ENCODE measurements around the gene SCARF2.
"Not testable (repeated sequence)": the region's sequence is repeated elsewhere in the genome, so short reads cannot be mapped to it uniquely, and the experiment has no call there.

SCARF2 gene

DNA sequence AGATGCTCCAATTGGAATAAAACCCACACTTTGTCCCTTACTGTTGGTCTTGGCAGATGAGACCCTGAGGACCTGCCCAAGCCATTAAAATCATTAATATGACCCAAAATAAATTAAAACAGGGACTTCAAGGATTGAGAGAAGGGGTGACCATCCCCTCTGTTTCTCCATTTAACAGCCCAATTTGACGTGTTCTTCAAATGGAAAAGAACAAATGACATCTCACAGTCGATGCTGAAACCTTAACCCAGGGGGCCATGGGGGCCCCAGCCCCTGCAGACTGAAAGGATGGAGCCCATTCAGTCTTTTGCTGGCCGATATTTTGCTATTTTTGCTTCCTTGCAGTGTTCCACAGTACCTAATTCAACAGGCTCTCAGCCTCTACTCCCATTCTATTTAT lies 23.2 kb downstream of the SCARF2 start:
- in situ Hi-C loops (cut with HindIII; ENCODE audit: low sequenced_read_pairs): no loop called here

GRCh38 chr22:20414059-20414440 lies 23.6 kb downstream of the SCARF2 start:
- in situ Hi-C loops (cut with HindIII; ENCODE audit: low sequenced_read_pairs): no loop called here

DNA sequence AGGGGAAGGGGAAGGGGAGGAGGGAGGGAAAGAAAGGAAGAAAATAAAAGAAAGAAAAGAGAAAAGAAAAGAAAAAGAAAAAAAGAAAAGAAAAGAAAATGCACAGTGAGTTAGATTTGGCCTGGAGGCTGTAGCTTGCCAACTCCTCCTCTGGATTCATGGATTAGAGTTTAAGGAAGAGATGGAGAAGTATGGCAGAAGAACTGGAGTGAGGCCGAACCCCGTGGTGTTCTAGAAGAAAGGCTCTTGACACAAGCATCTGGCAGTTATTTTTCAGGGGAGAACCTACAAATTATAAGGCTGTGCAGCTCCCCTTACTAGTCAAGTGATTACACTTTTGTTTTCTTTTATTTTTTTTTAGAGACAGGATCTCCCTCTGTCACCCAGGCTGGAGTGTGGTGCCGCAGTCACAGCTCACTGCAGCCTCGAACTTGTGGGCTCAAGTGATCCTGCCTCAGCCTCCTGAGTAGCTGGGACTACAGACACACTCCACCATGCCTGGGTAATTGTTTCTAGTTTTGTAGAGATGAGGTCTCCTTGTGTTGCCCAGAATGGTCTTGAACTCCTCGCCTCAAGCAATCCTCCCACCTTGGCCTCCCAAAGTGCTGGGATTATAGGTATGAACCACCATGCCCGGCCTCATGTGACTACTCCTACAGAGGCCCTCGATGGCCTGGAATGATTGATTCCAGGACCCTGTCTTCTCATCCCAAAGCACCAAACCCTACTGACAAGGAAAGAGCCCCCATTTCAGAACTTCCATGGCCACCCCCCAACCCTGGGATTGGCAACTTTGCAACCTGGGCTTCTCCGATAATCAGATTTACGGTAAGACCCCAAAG lies 24.2 kb downstream of the SCARF2 start:
- in situ Hi-C loops (cut with HindIII; ENCODE audit: low sequenced_read_pairs): no loop called here

GRCh38 chr22:20412474-20413216 lies 25.0 kb downstream of the SCARF2 start:
- in situ Hi-C loops (cut with HindIII; ENCODE audit: low sequenced_read_pairs): no loop called here

- in situ Hi-C loops (cut with HindIII; ENCODE audit: low sequenced_read_pairs): not testable (repeated sequence)
These were observed 28.2 kb downstream of the SCARF2 start for GRCh38 chr22:20409385-20409784.

DNA sequence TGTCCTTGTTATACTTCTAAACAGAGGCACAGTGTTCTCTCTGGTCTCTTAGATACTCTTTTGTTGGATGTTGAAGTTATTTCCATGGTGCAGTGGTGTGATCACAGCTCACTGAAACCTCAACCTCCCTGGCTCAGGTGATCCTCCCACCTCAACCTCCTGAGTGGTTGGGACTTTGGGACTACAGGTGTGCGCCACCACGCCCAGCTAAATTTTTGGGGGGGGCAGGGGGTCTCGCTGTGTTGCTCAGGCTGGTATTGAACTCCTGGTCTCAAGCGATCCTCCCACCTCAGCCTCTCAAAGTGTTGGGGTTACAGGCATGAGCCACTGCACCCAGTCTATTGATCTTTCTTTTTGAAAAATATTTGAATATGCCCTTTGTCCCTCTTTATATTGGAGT lies 28.7 kb downstream of the SCARF2 start:
- in situ Hi-C loops (cut with HindIII; ENCODE audit: low sequenced_read_pairs): no loop called here

GRCh38 chr22:20407829-20408228 lies 29.8 kb downstream of the SCARF2 start:
- in situ Hi-C loops (cut with HindIII; ENCODE audit: low sequenced_read_pairs): no loop called here

DNA sequence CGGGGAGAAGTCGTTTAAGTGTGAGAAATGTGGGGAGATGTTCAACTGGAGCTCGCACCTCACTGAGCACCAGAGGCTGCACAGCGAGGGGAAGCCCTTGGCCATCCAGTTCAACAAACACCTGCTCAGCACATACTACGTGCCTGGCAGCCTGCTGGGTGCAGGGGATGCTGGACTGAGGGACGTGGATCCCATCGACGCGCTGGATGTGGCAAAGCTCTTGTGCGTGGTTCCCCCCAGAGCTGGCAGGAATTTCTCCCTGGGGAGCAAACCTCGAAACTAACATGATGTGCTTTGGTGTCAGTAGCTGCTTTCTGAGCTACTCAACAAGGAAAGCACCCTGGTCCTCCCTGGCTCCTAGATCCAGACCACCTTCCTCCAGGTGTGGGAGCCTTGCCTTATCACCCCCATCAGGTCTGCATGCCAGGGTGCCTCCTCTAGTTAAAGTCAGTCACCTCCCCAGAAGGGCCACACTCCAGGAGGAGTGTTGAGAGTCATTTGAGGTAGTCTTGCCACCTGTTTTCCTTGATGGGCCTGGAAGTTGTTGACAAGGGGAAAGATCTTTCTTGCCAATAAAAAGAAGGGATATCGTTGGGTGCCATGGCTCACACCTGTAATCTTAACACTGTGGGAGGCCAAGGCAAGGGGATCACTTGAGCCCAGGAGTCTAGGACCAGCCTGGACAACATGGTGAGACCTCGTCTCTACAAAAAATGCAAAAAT lies 30.8 kb downstream of the SCARF2 start:
- in situ Hi-C loops (cut with HindIII; ENCODE audit: low sequenced_read_pairs): no loop called here

GRCh38 chr22:20405931-20406685 lies 31.5 kb downstream of the SCARF2 start:
- in situ Hi-C loops (cut with HindIII; ENCODE audit: low sequenced_read_pairs): no loop called here

GRCh38 chr22:20405291-20405930 lies 32.2 kb downstream of the SCARF2 start:
- in situ Hi-C loops (cut with HindIII; ENCODE audit: low sequenced_read_pairs): no loop called here

DNA sequence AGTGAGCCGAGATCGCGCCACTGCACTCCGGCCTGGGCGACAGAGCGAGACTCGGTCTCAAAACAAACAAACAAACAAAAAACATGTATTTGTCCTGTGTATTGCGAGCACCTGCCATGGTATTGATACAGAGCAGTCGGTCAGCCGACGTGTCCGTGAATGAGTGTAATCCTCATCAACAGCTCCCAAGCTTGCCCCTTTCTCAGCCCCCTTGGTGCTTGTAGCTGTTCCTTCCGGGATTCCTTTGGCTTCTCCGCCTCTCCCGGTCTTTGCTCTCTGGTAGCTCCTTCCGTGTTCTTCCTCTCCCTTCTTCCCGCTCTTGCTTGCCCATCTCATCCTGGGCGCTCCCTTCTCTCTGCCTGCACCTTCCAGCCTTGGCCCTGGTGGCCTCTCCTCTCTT lies 32.7 kb downstream of the SCARF2 start:
- in situ Hi-C loops (cut with HindIII; ENCODE audit: low sequenced_read_pairs): no loop called here

DNA sequence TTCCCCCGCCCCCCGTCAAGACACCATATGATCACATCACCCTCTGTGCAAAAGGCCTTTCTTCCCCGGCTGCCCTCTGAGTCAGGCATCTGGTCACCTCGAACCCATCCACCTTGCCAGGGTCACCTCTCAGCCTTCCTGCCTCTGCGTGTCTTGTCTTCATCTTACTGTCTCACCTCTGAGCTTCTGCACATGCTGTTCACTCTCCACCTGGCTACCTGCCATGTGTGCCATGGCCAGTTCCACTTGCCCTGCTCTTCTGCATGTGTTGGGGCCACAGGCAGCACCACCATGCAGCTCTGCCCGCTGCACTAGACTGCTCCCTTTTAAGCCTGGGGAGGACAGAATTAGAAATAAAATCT lies 33.9 kb downstream of the SCARF2 start:
- in situ Hi-C loops (cut with HindIII; ENCODE audit: low sequenced_read_pairs): no loop called here

DNA sequence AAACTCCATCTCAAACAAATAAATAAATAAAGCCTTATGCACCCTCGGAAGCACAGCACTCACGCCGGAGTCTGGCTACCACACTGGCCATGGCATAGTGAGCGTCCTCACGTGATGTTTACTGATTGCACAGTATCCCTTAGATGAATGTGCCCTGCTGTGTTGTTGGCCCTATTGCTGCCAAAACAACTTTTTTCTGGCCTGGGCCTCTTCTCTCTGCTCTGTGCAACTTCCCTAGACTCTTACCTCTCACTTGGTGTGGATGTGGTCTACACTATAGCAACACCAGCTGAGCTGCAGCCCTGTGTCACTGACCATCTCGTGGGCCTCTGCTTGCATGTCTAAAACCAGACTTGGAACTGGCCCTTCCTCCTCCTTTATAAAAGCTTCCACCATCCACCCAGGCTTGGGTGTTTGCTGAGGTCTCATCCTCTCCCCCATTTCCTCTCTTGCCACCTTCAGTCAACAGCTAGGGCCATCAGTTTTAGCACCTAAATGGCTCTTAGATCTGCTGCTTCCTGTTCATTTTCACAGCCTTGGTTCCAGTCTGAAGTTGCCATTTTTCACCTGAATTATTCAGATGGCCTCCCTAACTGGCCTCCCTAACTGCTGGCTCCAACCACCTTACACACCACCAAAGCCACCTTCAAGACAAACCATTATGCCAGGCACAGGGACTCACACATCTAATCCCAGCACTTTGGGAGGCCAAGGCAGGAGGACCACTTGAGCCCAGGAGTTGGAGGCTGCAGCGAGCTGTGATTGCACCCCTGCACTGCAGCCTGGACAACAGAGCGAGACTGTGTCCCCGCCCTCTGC lies 34.5 kb downstream of the SCARF2 start:
- in situ Hi-C loops (cut with HindIII; ENCODE audit: low sequenced_read_pairs): no loop called here

GRCh38 chr22:20401376-20402014 lies 36.1 kb downstream of the SCARF2 start:
- in situ Hi-C loops (cut with HindIII; ENCODE audit: low sequenced_read_pairs): no loop called here

- in situ Hi-C loops (cut with HindIII; ENCODE audit: low sequenced_read_pairs): no loop called here
These were observed 36.8 kb downstream of the SCARF2 start for GRCh38 chr22:20400606-20401375.

- in situ Hi-C loops (cut with HindIII; ENCODE audit: low sequenced_read_pairs): no loop called here
These were observed 37.6 kb downstream of the SCARF2 start for GRCh38 chr22:20399866-20400605.

DNA sequence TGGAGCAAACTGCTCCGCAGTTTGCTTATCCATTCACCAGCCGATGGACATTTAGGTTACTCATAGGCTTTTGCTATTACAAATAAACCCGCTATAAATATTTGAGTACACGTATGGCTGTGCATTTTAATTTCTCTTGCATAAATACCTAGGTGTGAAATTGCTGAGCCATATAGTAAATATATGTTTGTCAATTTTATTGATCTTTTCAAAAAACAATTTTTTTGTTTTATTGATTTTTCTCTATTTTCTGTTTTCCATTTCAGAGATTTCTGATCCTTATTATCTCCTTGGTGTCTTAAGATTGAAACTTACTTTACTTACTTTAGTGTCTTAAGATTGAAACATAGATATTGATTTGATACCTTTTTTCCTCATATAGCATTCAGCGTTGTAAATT lies 39.2 kb downstream of the SCARF2 start:
- in situ Hi-C loops (cut with HindIII; ENCODE audit: low sequenced_read_pairs): no loop called here

- in situ Hi-C loops (cut with HindIII; ENCODE audit: low sequenced_read_pairs): no loop called here
These were observed 40.1 kb downstream of the SCARF2 start for GRCh38 chr22:20397498-20397897.

Data from DLD1 (cell line).